Inferior parietal cortex (tissue), 1 donor: ENCODE results near the gene NRCAM.
"Not testable (repeated sequence)": the region's sequence is repeated elsewhere in the genome, so short reads cannot be mapped to it uniquely, and the experiment has no call there.

ENCODE experiments used
- DNase-seq: peaks from one replicate; pipeline ENCODE4 v3.0.0-alpha.2; 2016; ENCODE audit errors: extremely low spot score

Gene NRCAM

GRCh38 chr7:108402865-108403264, 53.4 kb downstream of the NRCAM start:
- DNase-seq, result no peak

- DNase-seq, result no peak
These were observed 60.2 kb downstream of the NRCAM start for GRCh38 chr7:108396080-108396479.

DNA sequence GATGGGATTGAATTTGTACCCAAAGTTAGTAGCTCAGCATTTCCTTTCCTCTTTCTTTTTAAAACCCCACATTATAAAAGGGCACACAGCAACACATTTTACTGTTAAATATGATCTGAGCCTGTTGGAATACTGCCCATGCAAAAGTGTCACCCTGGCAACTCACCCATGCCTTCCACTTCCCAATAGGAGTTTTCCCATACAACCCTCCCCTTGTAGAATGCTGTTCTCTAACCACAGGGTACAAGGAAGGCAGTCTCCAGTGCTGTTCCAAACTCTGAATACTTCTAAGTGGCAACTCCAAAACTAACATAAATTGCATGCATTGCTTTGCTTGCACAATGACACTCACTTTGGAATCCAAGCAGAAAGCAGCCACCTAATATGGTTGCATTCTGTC, 60.8 kb downstream of the NRCAM start:
- no peak for DNase-seq

- not testable (repeated sequence) for DNase-seq
These were observed 63.1 kb downstream of the NRCAM start for GRCh38 chr7:108393097-108393496.

DNA sequence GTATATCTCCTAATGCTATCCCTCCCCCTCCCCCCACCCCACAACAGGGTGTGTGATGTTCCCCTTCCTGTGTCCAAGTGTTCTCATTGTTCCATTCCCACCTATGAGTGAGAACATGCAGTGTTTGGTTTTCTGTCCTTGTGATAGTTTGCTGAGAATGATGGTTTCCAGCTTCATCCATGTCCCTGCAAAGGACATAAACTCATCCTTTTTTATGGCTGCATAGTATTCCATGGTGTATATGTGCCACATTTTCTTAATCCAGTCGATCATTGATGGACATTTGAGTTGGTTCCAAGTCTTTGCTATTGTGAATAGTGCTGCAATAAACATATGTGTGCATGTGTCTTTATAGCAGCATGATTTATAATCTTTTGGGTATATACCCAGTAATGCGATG, 68.5 kb downstream of the NRCAM start:
- not testable (repeated sequence) for DNase-seq

DNA sequence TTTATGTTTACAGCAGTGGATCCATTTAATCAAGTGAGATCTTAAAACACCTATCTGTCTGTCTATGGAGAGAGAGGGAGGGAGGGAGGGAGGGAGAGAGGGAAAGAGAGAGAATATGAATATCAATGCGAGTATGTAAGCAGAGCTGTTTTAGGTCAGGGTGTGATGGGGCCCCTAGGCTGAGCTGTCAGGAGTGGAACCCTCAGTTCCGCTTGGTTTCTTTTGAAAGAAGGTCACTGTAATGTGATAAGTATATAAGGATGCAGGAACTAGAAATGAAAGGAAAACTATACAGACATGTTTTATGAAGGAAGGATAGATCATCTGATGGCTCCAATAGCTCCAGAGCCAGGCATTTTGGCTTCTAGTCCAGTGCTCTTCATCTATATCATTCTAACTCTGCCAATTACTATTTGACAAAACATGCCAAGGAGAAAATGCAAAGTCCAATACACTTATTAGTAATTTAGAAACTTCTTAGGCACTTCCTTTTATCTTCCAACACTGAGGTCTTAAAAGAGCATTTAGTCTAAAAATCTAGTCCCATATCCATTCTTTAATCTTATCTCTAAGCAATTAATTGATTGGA, 70.3 kb downstream of the NRCAM start:
- no peak for DNase-seq

DNA sequence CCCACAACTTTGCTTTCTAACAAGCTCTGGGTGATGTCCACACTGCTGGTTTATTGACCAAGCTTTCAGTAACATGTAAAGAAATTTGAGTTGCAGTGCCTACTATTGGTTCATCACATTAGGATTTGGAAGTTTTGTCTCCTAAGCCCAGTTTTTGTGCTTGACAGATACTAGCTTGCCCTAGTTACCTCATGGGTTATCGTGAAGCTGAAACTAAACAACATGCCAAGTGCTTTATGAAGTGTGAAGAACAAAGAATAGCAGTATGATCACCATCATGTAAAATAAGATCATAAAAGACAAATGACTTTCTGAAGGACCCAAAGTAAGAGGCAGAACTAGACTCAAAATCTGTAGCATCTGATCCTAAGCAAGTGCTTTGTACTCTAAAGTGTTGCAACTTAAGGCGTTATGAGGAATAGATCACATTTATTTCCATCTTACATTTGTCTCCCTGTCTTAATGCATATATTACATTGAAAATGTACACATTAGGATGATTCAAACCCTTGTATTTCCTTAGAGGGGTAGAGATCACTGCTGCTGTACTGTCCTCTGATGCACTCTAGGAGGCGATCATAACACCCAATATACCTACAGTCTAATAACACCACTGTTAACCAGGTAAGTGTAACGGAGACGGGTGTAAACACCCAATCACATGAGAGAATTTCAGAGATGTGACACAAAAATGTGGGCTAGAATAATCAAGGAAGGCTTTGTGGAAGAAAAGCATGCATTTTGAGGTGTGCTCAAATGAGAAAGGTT, 71.3 kb downstream of the NRCAM start:
- no peak for DNase-seq

- DNase-seq, result no peak
These were observed 73.3 kb downstream of the NRCAM start for GRCh38 chr7:108382932-108383331.

GRCh38 chr7:108380517-108380916, 75.7 kb downstream of the NRCAM start:
- DNase-seq, result no peak

- DNase-seq, result no peak
These were observed 80.0 kb downstream of the NRCAM start for GRCh38 chr7:108376206-108376605.

- DNase-seq, result no peak
These were observed 80.6 kb downstream of the NRCAM start for GRCh38 chr7:108375668-108376067.

DNA sequence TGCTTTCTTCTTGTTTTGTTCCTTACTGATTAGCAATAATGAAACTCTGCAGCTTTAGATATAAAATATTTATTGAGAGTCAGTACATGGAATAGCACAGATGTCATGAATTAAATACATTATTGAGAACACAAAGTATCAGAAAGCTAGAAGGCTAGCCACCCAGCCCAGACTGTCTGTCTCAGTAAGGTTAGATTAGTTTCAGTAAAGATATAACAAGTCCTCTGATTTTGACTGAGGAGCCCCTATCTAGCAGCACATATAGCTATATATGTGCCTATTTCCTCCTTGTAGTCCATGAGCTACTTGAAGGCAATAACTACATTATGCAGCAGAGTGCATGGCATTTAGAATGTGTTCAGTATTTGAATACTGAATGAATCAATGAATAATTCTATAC, 81.3 kb downstream of the NRCAM start:
- no peak for DNase-seq

- DNase-seq, result no peak
These were observed 83.6 kb downstream of the NRCAM start for GRCh38 chr7:108372618-108373017.

GRCh38 chr7:108370616-108371015, 85.6 kb downstream of the NRCAM start:
- no peak for DNase-seq

- no peak for DNase-seq
These were observed 87.8 kb downstream of the NRCAM start for GRCh38 chr7:108368466-108368865.

- no peak for DNase-seq
These were observed 88.3 kb downstream of the NRCAM start for GRCh38 chr7:108367946-108368345.

DNA sequence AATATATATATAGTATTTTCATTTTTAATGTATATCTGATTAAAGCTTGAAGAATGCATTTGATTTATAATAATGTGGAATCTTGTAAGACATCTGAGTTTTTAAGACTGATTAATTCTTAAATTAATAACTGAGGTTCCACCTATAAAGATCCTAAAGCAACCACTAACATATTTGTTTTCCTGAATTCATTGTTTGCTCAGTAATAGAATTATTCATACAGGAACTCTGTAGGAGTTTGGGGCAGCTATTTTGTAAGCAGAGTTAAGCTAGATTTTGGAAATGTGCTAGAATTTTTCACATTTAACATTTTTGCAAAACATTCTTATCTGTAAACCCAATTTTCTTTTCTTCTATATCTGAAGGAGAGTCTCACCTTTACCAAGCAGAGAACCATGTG, 88.9 kb downstream of the NRCAM start:
- no peak for DNase-seq

- no peak for DNase-seq
These were observed 92.6 kb downstream of the NRCAM start for GRCh38 chr7:108363659-108364058.

GRCh38 chr7:108360058-108360800, 96.0 kb downstream of the NRCAM start:
- no peak for DNase-seq

DNA sequence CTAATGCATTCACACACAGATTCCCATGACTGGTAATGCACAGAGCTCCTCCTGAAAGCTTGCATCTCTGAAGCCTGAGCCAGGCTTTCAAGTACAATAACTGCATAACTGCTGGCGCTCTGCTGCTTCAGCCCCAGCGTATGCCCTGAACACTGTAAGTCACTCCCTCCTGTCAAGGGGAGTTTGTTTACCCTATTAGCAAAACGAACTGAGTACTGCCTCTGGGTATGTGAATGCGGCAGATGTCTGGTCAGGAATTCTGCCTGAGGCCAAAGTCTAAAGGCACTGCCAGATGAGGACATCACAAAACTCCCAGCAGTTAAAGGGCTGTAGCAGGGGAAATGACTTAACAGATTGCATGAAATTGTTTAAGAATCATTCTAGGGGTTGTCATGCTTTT, 97.7 kb downstream of the NRCAM start:
- no peak for DNase-seq

DNA sequence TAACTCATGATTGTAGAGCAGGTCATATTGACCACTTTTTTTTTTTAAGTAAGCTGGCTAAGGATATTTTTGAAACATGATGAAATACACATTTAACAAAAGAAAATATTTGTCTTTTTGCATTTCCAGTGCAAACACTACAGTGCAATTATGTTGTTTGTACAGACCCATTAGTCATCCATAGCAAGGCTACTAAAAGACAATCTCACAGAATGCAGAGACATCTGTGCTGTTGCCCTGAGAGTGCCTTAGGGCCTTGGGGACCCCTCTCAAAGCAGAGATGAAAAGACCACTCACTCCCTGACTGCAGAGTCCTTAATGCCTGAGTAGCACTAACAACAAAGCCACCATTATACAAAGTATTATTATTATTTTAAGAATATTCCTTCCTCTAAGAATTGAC, 104.5 kb downstream of the NRCAM start:
- DNase-seq, result no peak

GRCh38 chr7:108348913-108349312, 107.3 kb downstream of the NRCAM start:
- DNase-seq, result no peak

GRCh38 chr7:108347616-108348015, 108.6 kb downstream of the NRCAM start:
- no peak for DNase-seq
